Eye (tissue), 1 donor: ENCODE results near the gene KLF1.
"Not testable (repeated sequence)": the region's sequence is repeated elsewhere in the genome, so short reads cannot be mapped to it uniquely, and the experiment has no call there.

ENCODE experiments used
- DNase-seq: peaks from one replicate; pipeline ENCODE4 v3.0.0-alpha.2; 2015

The KLF1 gene

DNA sequence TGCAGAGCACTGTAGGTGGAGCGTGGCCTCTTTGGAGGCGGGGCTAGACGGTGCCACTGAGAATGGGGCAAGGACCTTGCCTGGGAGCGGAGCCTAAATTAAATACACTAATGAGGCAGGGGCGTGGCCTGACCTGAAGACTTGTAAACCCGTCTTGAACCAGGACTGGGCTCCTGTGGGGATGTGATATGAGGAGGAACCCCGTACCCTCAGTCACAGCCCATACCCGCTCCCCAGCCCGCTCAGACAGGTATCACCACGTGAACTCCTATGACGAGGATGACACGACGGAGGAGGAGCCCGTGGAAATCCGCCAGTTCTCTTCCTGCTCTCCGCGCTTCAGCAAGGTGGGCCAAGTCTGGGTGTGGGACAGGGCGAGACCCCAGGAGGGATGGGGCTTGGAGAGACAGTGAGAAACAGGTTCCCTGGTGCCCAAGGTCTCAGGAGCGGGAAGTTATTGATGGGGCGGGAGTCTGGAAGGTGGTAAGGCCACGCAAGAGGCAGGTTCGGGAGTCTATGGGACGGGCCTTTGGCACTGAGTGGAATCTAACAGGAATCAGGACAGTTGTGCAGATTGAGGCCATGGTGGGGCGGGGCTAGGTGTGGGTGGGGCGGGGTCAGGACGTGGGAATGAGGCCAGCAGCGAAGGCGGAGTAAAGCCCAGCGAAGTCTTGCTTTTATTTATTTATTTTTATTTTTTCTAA lies 20.4 kb downstream of the KLF1 start:
- DNase-seq = no peak

GRCh38 chr19:12865746-12866415 lies 21.1 kb downstream of the KLF1 start:
- DNase-seq = no peak

DNA sequence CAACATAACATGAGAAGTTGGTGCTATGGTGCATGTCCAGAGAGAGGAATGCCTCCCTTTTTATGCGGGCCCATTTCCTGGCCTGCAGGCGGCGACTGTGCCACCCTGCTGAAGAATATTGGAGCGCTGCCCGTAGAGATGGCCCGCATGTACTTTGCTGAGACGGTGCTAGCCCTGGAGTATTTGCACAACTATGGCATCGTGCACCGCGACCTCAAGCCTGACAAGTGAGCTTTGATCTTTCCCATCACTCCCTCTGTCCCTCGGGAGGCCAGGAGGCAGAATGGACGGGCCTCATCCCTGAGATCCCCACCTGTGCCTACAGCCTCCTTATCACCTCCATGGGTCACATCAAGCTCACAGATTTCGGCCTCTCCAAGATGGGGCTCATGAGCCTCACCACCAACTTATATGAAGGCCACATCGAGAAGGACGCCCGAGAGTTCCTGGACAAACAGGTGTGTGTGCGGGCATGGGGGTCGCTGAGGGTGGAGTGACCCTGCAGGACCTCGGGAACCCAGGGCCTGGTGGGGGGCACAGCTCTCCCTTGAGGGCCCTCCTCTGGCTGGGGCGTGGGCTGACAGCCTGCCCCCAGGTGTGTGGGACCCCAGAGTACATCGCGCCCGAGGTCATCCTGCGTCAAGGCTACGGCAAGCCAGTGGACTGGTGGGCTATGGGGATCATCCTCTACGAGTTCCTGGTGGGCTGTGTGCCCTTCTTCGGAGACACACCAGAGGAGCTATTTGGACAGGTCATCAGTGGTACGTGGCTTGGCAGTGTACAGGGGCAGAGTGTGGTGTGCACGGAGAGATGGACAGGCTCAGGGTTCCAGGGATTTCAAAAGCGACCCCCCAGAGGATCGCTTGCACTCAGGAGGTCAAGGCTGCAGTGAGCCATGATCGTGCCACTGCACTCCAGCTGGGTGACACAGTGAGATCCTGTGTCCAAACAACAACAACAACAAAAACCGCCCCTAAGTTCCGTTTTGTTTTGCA lies 22.0 kb downstream of the KLF1 start:
- DNase-seq = no peak

DNA sequence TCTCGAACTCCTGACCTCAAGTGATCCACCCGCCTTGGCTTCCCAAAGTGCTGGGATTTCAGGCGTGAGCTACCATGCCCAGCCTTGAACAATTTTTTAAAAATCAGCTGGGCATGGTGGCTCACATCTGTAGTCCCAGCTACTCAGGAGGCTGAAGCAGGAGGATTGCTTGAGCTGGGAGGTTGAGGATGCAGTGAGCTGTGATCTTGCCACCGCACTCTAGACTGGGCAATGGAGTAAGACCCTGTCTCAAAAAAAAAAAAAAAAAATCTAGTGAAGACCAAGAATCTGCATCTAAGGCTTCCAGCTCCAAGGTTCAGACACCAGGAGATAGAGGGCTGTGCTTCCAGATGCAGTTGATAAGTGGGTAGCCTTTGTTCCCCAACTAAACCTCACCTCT lies 22.9 kb downstream of the KLF1 start:
- no peak for DNase-seq

GRCh38 chr19:12859546-12859945 lies 27.5 kb downstream of the KLF1 start:
- no peak for DNase-seq

GRCh38 chr19:12858041-12858928 lies 28.7 kb downstream of the KLF1 start:
- no peak for DNase-seq

GRCh38 chr19:12856653-12857052 lies 30.3 kb downstream of the KLF1 start:
- no peak for DNase-seq

GRCh38 chr19:12847159-12848139 lies 39.6 kb downstream of the KLF1 start:
- DNase-seq = peak; percentile 93

GRCh38 chr19:12846613-12847012 lies 40.4 kb downstream of the KLF1 start:
- DNase-seq = not testable (repeated sequence)

GRCh38 chr19:12843999-12844732 lies 42.8 kb downstream of the KLF1 start:
- DNase-seq = no peak

DNA sequence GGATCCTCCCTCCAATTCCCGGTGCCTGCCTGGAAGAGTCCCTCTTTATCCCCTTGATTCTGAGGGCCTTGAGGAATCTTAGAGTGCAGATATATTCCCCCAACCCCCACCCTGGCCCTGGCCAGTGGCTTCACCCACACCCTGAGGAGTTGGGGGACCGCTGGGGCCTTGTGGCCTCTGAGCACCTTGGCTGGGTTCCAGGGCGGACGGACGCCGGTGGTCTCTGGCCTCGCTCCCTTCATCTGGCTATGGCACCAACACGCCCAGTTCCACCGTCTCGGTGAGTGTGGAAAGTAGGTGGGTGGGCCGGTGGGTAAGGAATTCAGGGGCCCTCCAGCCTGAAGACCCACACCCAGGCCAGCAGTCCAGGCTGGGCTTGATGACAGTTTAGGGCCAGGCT lies 43.7 kb downstream of the KLF1 start:
- no peak for DNase-seq

DNA sequence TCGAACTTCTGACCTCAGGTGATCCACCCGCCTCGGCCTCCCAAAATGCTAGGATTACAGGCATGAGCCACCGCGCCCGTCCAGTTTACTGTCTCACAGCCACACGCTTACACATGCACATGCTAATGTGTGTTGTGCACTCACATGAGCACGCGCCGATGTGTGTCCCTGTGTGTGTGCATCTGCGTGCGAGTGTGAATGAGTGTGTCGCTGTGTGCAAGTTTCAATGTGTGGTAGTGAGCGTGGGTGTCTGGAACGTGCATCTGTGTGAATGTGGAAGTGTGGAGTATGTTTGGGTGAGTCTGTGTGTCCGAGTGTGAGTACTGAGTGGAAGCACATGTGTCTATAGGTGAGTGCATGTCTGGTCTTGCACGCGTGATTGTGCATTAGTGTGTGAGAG lies 44.5 kb downstream of the KLF1 start:
- no peak for DNase-seq

GRCh38 chr19:12841094-12841493 lies 45.9 kb downstream of the KLF1 start:
- peak; percentile 92 for DNase-seq

DNA sequence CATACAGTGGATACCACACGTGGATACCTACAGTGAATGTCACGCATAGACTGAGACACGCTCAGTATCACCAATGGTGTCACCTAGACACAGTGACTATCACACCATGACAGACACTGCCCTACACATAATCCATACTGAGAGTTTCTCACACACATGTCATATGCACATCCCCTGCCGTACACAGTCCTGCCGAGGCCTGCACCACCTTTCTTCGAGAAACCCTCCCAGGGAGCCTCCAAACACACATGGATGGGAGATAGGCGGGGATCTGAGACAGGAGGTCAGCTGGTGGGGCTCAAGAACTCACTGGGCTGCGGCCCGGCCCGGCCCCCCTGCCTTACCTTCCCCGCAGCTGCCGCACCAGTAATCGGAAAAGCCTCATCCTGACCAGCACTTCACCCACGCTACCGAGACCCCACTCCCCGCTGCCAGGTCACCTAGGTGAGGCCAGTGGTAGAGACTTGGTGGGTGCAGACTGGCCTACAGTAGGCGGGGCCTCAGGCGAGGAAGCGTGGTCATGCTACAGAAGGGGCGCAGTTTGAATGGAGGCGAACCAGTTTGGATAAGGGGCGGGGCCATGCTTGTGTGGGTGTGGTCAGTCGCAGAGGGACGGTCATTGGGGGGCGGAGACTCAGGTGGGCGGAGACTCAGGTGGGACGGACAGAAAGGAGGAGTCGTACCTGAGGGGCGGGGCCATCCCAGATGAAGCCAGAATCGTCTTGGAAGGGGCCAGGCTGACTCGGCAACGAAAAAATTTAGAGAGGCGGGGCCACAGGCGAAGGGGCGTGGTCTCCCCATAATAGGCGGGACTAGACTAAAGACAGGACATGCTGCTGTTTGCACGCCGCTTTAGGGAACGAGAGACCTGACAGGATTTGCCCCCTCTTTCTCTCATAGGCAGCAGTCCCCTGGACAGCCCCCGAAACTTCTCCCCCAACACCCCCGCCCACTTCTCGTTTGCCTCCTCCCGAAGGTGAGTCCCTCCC lies 46.6 kb downstream of the KLF1 start:
- DNase-seq = peak; percentile 88

- DNase-seq = peak; percentile 63
Measured at GRCh38 chr19:12838886-12839756, 47.9 kb downstream of the KLF1 start.

- DNase-seq = peak; percentile 79
Measured at GRCh38 chr19:12838182-12838885, 48.7 kb downstream of the KLF1 start, which contains the start of gene MAST1. TSS of gene MAST1 (plus strand) at chr19:12838515. CDS start at chr19:12838573, 58 bp downstream.

DNA sequence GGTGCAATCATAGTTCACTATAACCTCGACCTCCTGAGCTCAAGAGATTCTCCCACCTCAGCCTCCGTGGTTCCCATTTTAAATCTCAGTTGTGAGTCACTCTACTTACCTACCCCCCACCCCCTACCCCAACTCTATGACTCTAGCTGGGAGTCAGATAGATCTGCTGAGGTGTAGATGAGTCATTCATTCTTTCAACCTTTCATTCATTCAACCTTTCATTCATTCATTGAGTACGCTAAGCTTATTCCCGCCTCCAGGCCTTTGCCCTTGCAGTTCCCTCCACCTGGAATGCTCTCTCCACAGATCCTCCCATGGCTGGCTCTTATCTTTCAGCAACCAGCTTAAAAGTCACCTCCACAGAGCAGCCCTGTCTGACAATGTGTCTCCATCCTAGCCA lies 49.8 kb downstream of the KLF1 start:
- DNase-seq = peak; percentile 8
